ENCODE results near the gene DEXI.

GRCh38 chr16:10984509-10984908 is 42.2 kb upstream of the DEXI start:
- TF ChIP-seq CTCF (IDR thresholded peaks at IDR 0.05) (no peak), POLR2A (IDR thresholded peaks at IDR 0.05) (no peak)

Data from adrenal gland (tissue), 5 donors.